ENCODE measurements around the gene GPN2. TPM values are rescaled to one million over a fixed set of nuclear protein-coding genes. Genes with fewer than 3 reads are reported as not detected.
A peak's percentile ranks its signal among the peaks of the same experiment; 100 is the strongest.

Gene GPN2
- total RNA-seq (ENCODE audit: unreplicated experiment): 21.4 TPM
- long read RNA-seq, full-length matches to known transcripts: 9 of 12 reads
- long read RNA-seq, partial matches to known transcripts: 0 of 12 reads
- long read RNA-seq, other reads (novel, unspliced or antisense): 3 of 12 reads

DNA sequence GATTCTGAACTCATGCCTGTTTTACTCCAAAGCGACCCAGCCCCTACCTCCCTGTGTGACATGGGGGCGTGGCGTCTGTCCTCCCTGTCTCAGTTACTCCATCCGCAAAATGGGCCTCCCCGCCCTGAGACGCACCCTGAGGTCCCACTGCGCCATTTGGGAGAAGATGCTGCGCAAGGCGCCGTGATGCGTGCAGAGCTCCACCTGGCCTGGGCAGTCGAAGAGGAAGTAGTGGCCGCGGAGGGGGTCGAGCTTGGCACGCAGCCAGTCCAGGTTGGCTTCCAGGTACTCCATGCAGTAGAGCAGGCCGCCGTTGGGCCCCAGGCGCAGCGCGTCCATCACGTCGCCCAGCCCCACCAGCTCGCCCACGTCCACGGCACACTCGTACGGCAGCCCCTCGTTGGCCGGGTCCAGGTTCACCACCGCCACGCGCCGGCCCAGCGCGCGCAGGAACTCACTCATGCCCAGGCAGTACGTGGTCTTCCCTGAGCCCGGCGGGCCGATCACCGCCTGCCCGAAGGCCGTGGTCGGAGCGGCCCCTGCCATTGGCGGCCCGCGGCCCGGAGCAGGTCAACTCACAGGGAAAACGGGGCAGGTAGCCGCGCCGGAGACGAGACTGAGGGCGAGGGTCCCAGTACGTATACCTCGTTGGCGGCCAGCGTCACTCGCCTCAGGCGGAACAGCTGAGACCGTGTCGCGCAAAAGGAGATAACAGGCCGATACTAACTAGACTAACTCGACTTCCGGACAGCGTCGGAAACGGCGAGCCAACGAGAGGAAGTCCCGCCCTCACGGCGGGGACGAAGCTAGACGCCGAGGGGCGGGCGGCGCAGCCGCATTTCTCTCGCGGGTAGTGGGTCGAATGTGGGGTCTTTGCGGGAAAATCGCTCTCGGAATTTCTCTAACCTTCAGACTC lies at the start of gene GPN2:
Gene GPN2 (minus strand): TSS at position 733 of the 916 bp plus-strand sequence. CDS start 187 bp downstream, at position 546.
- no peak for TF ChIP-seq CTCF (IDR thresholded peaks at IDR 0.05; ENCODE audit: partially characterized antibody, unreplicated experiment)
- Mint-ChIP-seq H3K4me1 (ENCODE audit: low read depth, unreplicated experiment) (peaks cover 7% of the 10 kb centered on the region), H3K27me3 (ENCODE audit: unreplicated experiment) (peaks cover 4% of the 10 kb centered on the region), H3K27ac (ENCODE audit: unreplicated experiment) (peak within 1 kb of the TSS; percentile 87), H3K9me3 (ENCODE audit: unreplicated experiment) (peaks cover 6% of the 10 kb centered on the region), H3K4me3 (ENCODE audit: unreplicated experiment) (peak within 1 kb of the TSS; percentile 97), H3K36me3 (ENCODE audit: unreplicated experiment) (no peaks in the 10 kb centered on the region)
- DNase-seq: peak; percentile 80

GRCh38 chr1:26938659-26939025 lies 48.6 kb upstream of the GPN2 start:
- peaks cover 3% of the 10 kb centered on the region for H3K4me1 Mint-ChIP-seq (ENCODE audit: low read depth, unreplicated experiment)
- H3K27me3 Mint-ChIP-seq (ENCODE audit: unreplicated experiment): no peaks in the 10 kb centered on the region
- no peaks in the 10 kb centered on the region for H3K36me3 Mint-ChIP-seq (ENCODE audit: unreplicated experiment)
- no peak for TF ChIP-seq CTCF (IDR thresholded peaks at IDR 0.05; ENCODE audit: partially characterized antibody, unreplicated experiment)
- no peaks in the 10 kb centered on the region for H3K9me3 Mint-ChIP-seq (ENCODE audit: unreplicated experiment)
- H3K27ac Mint-ChIP-seq (ENCODE audit: unreplicated experiment): no peak overlapping the region
- no peak overlapping the region for H3K4me3 Mint-ChIP-seq (ENCODE audit: unreplicated experiment)
- DNase-seq: no peak

DNA sequence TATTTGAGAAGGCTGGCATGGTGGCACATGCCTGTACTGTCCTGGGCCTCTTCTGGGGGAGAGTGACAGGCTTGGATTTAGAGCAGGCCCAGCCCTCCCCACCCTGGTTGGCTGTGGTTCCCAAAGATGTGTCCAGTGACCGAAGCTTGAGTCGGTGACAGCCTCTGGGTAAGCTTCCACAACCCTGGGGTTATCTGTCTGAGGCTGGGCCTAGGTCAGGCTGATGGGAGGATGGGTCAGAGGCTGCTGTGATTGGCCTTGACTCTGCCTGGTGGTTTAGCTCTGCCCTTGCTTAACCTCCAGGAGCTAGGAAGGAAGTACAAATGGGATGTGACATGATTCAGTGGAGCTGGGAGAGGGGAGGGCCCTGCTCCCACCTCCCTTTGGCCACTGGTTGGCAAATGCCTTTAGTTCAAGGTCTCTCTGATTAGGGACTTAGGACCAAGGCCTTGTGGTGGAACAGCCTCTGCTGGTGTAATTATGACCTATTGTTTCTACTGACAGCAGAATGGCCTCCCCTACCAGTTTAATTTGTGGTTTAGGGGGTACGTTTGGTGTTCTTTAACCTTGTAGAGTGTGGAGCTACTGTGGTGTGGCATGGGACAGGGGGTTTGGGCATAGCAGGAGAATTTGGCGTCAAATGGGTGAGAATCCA lies 48.0 kb upstream of the GPN2 start:
- Mint-ChIP-seq H3K4me3 (ENCODE audit: unreplicated experiment) (no peak overlapping the region), H3K9me3 (ENCODE audit: unreplicated experiment) (no peaks in the 10 kb centered on the region), H3K36me3 (ENCODE audit: unreplicated experiment) (no peaks in the 10 kb centered on the region), H3K27me3 (ENCODE audit: unreplicated experiment) (no peaks in the 10 kb centered on the region), H3K4me1 (ENCODE audit: low read depth, unreplicated experiment) (peaks cover 3% of the 10 kb centered on the region), H3K27ac (ENCODE audit: unreplicated experiment) (no peak overlapping the region)
- no peak for TF ChIP-seq CTCF (IDR thresholded peaks at IDR 0.05; ENCODE audit: partially characterized antibody, unreplicated experiment)
- no peak for DNase-seq

DNA sequence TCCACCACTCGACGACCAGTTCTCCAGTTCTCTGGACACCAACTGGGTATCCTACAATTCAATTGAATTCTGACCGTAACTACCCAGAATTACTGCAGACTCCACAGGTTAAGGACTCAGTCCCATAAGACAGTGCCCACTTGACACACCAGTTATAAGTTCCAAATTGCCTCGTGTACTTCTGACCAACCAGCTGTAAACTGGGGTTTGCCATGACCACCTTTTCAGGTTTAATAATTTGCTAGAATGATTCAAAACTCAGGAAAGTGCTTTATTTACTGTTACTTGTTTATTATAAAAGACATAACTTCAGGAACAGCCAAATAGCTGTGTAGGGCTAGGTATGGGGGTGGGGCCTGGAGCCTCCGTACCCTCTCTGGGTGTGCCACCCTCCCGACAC lies 46.7 kb upstream of the GPN2 start:
- Mint-ChIP-seq H3K27ac (ENCODE audit: unreplicated experiment) (no peak overlapping the region), H3K9me3 (ENCODE audit: unreplicated experiment) (no peaks in the 10 kb centered on the region)
- TF ChIP-seq CTCF (IDR thresholded peaks at IDR 0.05; ENCODE audit: partially characterized antibody, unreplicated experiment): no peak

More for the DNA sequence above, 46.7 kb upstream of the GPN2 start:
- no peak for DNase-seq
- Mint-ChIP-seq H3K4me3 (ENCODE audit: unreplicated experiment) (no peak overlapping the region), H3K4me1 (ENCODE audit: low read depth, unreplicated experiment) (peaks cover 3% of the 10 kb centered on the region), H3K36me3 (ENCODE audit: unreplicated experiment) (no peaks in the 10 kb centered on the region), H3K27me3 (ENCODE audit: unreplicated experiment) (no peaks in the 10 kb centered on the region)
